OCI-LY3 (cell line): ENCODE measurements around the gene ZAR1.

Source experiments
- CTCF ChIP-seq: fragments of 200-600, 300-600 bp; sonication (generic); IDR thresholded peaks from 2 replicates; pipeline ENCODE4 v1.5.1; 2014; ENCODE audit warnings: antibody characterized with exemption, low read length, low read depth
- EZH2phosphoT487 ChIP-seq: fragments of 200-600 bp; shearing (Covaris generic); IDR thresholded peaks from 2 replicates; pipeline ENCODE4 v1.6.1; 2018; ENCODE audit warnings: antibody characterized with exemption, mixed run types, low read depth

- TF ChIP-seq CTCF (no peak), EZH2phosphoT487 (no peak)
Measured at GRCh38 chr4:48490680-48491513, 845 bp downstream of the ZAR1 start.
